VCaP (cell line): ENCODE data around the gene MICALL2.
"Not testable (repeated sequence)": the region's sequence is repeated elsewhere in the genome, so short reads cannot be mapped to it uniquely, and the experiment has no call there.

Experiments
- H3K27ac ChIP-seq: fragments of 450-650 bp; 2 replicates; pipeline ENCODE4 v1.5.1; 2017
- CTCF ChIP-seq: fragments of 450-650 bp; conservative IDR thresholded peaks from 2 replicates; pipeline ENCODE4 v1.5.1; 2017; ENCODE audit warnings: mild to moderate bottlenecking, moderate library complexity

Gene MICALL2

DNA sequence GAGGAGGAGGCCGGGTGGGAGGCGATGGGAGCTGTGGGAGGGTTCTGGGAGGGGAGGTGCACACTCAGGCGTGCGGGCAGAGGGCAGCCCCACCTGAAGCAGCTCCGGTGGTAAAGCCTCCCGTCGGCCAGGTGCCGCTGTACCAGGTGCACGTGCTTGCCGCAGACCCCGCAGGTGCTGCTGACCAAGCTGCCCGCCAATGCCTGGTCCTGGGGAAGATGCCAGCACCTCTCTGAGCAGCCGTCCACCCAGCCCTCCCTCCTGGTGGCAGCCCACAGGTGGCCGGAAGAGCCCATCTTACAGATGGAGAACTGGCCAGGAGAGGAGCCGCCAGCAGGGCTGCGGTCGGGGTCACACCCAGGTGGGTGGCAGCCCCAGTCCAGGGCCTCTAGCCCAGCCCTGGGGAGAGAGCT, 12.6 kb downstream of the MICALL2 start:
- H3K27ac ChIP-seq: no peak overlapping the region
- no peak for TF ChIP-seq CTCF

- H3K27ac ChIP-seq: not testable (repeated sequence)
Measured at GRCh38 chr7:1446026-1446425, 13.2 kb downstream of the MICALL2 start.

GRCh38 chr7:1445341-1445740, 13.9 kb downstream of the MICALL2 start:
- no peak overlapping the region for H3K27ac ChIP-seq
- TF ChIP-seq CTCF: no peak

- no peak for TF ChIP-seq CTCF
- H3K27ac ChIP-seq: no peak overlapping the region
Measured at GRCh38 chr7:1444925-1445322, 14.3 kb downstream of the MICALL2 start.

DNA sequence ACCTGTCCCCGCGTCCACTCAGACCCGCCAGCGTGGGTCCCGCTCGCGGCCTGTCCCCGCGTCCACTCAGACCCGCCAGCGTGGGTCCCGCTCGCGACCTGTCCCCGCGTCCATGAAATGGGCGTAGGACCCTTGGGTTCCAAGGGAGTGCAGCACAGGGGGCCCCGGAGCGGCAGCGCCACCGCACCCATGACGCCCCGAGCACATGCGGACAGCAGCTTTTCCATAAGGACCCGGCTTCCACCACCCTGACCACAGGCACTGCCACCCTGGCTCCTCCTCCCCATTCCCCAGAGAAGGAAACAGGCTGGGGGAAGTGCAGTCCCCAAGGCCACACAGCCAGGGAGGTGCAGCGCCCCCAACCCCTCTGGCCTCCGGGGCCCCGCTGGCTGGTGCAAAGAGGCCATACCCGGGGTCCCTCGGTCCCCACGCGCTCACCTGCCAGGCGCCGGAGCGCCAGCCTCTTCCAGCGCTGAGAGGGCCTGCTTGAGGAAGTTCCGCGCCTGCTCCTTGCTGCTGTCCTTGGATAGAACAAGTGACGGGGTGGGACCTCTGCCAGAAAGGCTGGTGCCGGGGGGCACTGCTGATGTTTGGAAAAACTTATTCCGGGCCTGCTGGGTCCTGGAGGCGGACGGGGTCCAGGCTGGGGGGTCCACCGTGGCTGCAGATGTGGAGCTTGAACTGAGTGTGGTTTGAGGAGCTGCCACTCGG, 14.9 kb downstream of the MICALL2 start:
- no peak overlapping the region for H3K27ac ChIP-seq
- TF ChIP-seq CTCF: no peak

DNA sequence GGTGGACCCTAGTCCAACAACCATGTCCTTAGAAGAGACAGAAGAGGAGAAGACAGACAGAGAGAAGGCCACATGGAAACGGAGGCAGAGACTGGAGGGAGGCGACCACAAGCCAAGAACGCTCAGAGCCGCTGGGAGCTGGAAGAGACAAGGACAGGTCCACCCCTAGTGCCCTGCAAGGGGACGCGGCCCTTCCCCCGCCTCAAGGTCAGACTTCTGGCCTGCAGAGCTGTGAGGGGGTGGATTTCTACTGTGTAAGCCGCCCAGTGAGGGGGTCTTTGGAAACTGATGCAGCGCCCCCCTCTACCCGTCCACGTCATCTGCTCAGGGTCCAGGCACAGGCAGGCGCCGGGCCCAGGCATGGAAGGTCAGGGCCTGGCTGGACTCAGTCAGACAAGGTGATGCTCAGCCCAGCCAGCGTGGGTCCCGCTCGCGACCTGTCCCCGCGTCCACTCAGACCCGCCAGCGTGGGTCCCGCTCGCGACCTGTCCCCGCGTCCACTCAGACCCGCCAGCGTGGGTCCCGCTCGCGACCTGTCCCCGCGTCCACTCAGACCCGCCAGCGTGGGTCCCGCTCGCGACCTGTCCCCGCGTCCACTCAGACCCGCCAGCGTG, 15.6 kb downstream of the MICALL2 start:
- H3K27ac ChIP-seq: not testable (repeated sequence)

- TF ChIP-seq CTCF: no peak
- no peak overlapping the region for H3K27ac ChIP-seq
Measured at GRCh38 chr7:1442355-1443124, 16.7 kb downstream of the MICALL2 start.

DNA sequence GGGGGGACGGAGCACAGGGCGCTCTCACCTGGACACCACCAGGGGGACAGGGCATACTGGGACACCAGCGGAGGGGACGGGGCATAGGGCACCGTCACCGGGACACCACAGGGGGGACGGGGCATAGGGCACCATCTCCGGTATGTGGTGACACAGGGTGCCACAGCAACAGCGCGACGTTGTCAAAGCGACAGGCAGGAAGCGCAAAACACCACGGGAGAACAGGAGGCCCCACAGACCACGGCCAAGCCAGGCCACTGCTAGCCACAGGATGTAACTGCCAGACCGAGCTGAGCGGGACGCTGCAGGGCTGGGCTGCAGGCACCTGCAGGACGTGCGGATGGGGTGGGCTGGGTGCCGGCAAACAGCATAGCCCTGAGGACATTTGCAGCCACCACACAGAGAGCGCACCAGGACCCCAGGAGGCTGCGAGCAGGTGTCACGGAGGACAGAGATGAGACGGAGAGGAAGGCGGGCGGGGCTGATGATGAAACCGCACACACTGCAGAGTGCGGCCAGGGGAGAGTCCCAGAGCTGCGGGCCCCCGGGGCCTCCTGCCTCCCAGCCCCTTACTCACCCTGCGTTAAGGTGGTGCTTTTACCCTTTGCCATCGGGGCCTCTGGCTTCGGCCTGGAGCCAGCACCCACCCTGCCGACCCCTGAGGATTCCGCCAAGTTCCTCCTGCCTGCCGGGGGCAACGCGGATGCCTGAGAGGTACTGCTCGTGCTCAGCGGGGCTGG, 17.5 kb downstream of the MICALL2 start:
- no peak overlapping the region for H3K27ac ChIP-seq
- no peak for TF ChIP-seq CTCF
